HepG2 (cell line): ENCODE data around the gene PNKD. TPM values are rescaled to one million over a fixed set of nuclear protein-coding genes. Genes with fewer than 3 reads are reported as not detected.

Source experiments
- ATAC-seq: fragments of 200-7000 bp; cut with Tn5 transposase; 3 replicates; pipeline ENCODE4 v1.9.1; 2020; ENCODE audit warnings: mild to moderate bottlenecking, moderate library complexity
- BruUV-seq: library from RNA; stranded (reverse); fragments of 400-500 nt; replicated peaks from 2 replicates; lab custom pipeline; 2021; lab: Mats Ljungman, UMichigan
- CTCF ChIA-PET: fragments of 300-600 bp; formaldehyde crosslinking; extraction: SDS; loops from one replicate; lab custom pipeline; 2021; ENCODE audit warnings: low total read pairs, inconsistent platforms, low intra/inter-chr PET ratio; lab: Yijun Ruan, JAX
- POLR2A ChIA-PET: fragments of 350-600 bp; sonication (Branson Sonifier 250); formaldehyde crosslinking; loops from one replicate; lab custom pipeline; 2020; ENCODE audit warnings: antibody characterized with exemption, inconsistent platforms; lab: Yijun Ruan, JAX
- DNase-seq: peaks from one replicate; pipeline ENCODE4 v3.0.0-alpha.2; 2015; ENCODE audit warnings: low spot score
- FAIRE-seq: peaks from 3 replicates; lab custom pipeline; 2011; peaks lifted over from hg19 to GRCh38; lab: Jason Lieb, UNC
- H2AFZ ChIP-seq: one replicate; pipeline ENCODE4 v1.6.1; 2011; ENCODE audit warnings: low read length, inconsistent platforms
- H3K27ac ChIP-seq: fragments of 300-600 bp; 3 replicates; pipeline ENCODE4 v1.8.0; 2011; ENCODE audit warnings: mixed run types, mild to moderate bottlenecking, mixed read lengths, low read length, inconsistent platforms; ENCODE audit not compliant: insufficient read depth; ENCODE audit errors: extremely low read length
- H3K27me3 ChIP-seq, 2 experiments: fragments of 200-600 bp in 1 of 2; 2 replicates in 1 of 2; 3 replicates in 1 of 2; pipeline versions ENCODE4 v1.6.0 to v1.8.0; 2011; ENCODE audit warnings: low read length in 2 of 2, mild to moderate bottlenecking in 2 of 2, moderate library complexity in 2 of 2, inconsistent platforms in 1 of 2; ENCODE audit not compliant: insufficient read depth in 2 of 2, control insufficient read depth in 1 of 2
- H3K36me3 ChIP-seq, 2 experiments: fragments of 200-600 bp in 1 of 2; replicated peaks in 1 of 2; 2 replicates in 1 of 2; 3 replicates in 1 of 2; pipeline versions ENCODE4 v1.5.1 to v1.8.0; 2011; ENCODE audit warnings: low read length in 2 of 2, inconsistent platforms in 1 of 2; ENCODE audit not compliant: insufficient read depth in 2 of 2, control insufficient read depth in 1 of 2
- H3K4me1 ChIP-seq: 2 replicates; pipeline ENCODE4 v1.5.1; 2012; ENCODE audit warnings: low read length, inconsistent platforms; ENCODE audit not compliant: insufficient read depth
- H3K4me2 ChIP-seq: 2 replicates; pipeline ENCODE4 v1.6.0; 2011; ENCODE audit warnings: low read depth, low read length, inconsistent platforms
- H3K4me3 ChIP-seq, 3 experiments: fragments of 200-600 bp in 1 of 3; sonication (generic), shearing (Covaris generic) in 1 of 3; replicated peaks in 1 of 3; 2 replicates each; pipeline ENCODE4 v1.5.1; 2011 to 2016; ENCODE audit warnings: low read length in 3 of 3, inconsistent platforms in 2 of 3, low read depth in 2 of 3, mild to moderate bottlenecking in 2 of 3, control low read depth in 1 of 3, mixed read lengths in 1 of 3; ENCODE audit not compliant: insufficient read depth in 1 of 3
- H3K79me2 ChIP-seq: one replicate; pipeline ENCODE4 v1.6.1; 2011; ENCODE audit warnings: low read length, inconsistent platforms; ENCODE audit not compliant: insufficient read depth
- H3K9ac ChIP-seq: 2 replicates; pipeline ENCODE4 v1.6.0; 2011; ENCODE audit warnings: mild to moderate bottlenecking, low read depth, low read length, inconsistent platforms; ENCODE audit not compliant: insufficient read depth
- H3K9me3 ChIP-seq: 2 replicates; pipeline ENCODE4 v1.5.1; 2012; ENCODE audit warnings: mild to moderate bottlenecking, low read length
- H4K20me1 ChIP-seq: 2 replicates; pipeline ENCODE4 v1.6.0; 2011; ENCODE audit warnings: inconsistent platforms, mild to moderate bottlenecking, low read length, moderate library complexity; ENCODE audit not compliant: insufficient read depth
- NFAT5 ChIP-seq: sonication (generic); formaldehyde crosslinking; IDR thresholded peaks from 2 replicates; pipeline ENCODE4 v1.4.0; 2020; ENCODE audit warnings: missing genetic modification reagents
- RFXAP ChIP-seq: sonication (generic); formaldehyde crosslinking; IDR thresholded peaks from 2 replicates; pipeline ENCODE4 v1.4.0; 2020; ENCODE audit warnings: missing genetic modification reagents, borderline replicate concordance
- TBL1XR1 ChIP-seq: fragments of 150-350 bp; IDR thresholded peaks from 2 replicates; pipeline ENCODE4 v1.6.1; 2014; ENCODE audit warnings: borderline replicate concordance, low read length; ENCODE audit not compliant: partially characterized antibody
- ZBTB7A ChIP-seq: sonication (generic); formaldehyde crosslinking; IDR thresholded peaks from 2 replicates; pipeline ENCODE4 v1.8.0; 2022; ENCODE audit warnings: mild to moderate bottlenecking, missing genetic modification reagents
- ZKSCAN8 ChIP-seq: IDR thresholded peaks from 2 replicates; pipeline ENCODE4 v1.6.1; 2016; ENCODE audit warnings: borderline replicate concordance, missing genetic modification reagents, missing compliant biosample characterization
- ZNF629 ChIP-seq: sonication (generic); formaldehyde crosslinking; conservative IDR thresholded peaks from 2 replicates; pipeline ENCODE4 v1.5.0; 2020; ENCODE audit warnings: missing genetic modification reagents
- ZNF75D ChIP-seq: sonication (generic); formaldehyde crosslinking; IDR thresholded peaks from 2 replicates; pipeline ENCODE4 v1.8.1; 2023; ENCODE audit warnings: missing genetic modification reagents, mild to moderate bottlenecking, borderline replicate concordance
- ZNF883 ChIP-seq: sonication (generic); formaldehyde crosslinking; IDR thresholded peaks from 2 replicates; pipeline ENCODE4 v1.5.1; 2020; ENCODE audit warnings: mild to moderate bottlenecking, missing genetic modification reagents; ENCODE audit errors: not compliant biosample characterization
- WGBS: methylation state at CpG from one replicate; pipeline ENCODE4 v1.1.6; 2017; ENCODE audit warnings: low lambda C conversion rate; 5-methylcytosine and 5-hydroxymethylcytosine counted together
- in situ Hi-C: cut with HindIII; loops from 2 replicates; pipeline ENCODE4 v1.10.0; 2017; ENCODE audit warnings: low pct_unique_long_range_greater_than_20kb; ENCODE audit not compliant: extremely low pct_ligation_motif_present
- intact Hi-C: fragments of 100-400 bp; cut with micrococcal nuclease; formaldehyde crosslinking; loops from one replicate; pipeline ENCODE4 v1.10.0; 2022; ENCODE audit not compliant: unreplicated experiment
- polyA plus RNA-seq, 8 experiments: library from polyadenylated mRNA; depleted of rRNA in 3 of 8; stranded (reverse) in 7 of 8; unstranded in 1 of 8; fragments of >200 nt; fragmentation: Illumina TruSeq in 4 of 8; extraction: Trizol in 4 of 8; gene quantifications; 2 replicates each; pipeline versions ENCODE4 v1.2.1 to v1.2.3, GENCODE V29; 2011 to 2016; ENCODE audit warnings: low read depth in 4 of 8, missing spikeins in 1 of 8, mixed read lengths in 1 of 8; ENCODE audit not compliant: insufficient read depth in 1 of 8
- total RNA-seq, 5 experiments: library from RNA; depleted of rRNA; stranded (reverse); fragments of >200 nt; fragmentation: Illumina TruSeq; extraction: Trizol; gene quantifications; 2 replicates each; pipeline ENCODE4 v1.2.3, GENCODE V29; 2016; ENCODE audit warnings: low read depth in 1 of 5

PNKD gene
- total and polyA plus RNA-seq, 2 of the 13 experiments (the other 11 are each of a cell fraction or from before 2014, with no cell fraction given), result 55.9 to 80.4 TPM

- TF ChIP-seq TBL1XR1, result no peak
- no peak for TF ChIP-seq ZNF629
Measured at GRCh38 chr2:218262631-218263586, 7.4 kb upstream of the PNKD start (continued).

DNA sequence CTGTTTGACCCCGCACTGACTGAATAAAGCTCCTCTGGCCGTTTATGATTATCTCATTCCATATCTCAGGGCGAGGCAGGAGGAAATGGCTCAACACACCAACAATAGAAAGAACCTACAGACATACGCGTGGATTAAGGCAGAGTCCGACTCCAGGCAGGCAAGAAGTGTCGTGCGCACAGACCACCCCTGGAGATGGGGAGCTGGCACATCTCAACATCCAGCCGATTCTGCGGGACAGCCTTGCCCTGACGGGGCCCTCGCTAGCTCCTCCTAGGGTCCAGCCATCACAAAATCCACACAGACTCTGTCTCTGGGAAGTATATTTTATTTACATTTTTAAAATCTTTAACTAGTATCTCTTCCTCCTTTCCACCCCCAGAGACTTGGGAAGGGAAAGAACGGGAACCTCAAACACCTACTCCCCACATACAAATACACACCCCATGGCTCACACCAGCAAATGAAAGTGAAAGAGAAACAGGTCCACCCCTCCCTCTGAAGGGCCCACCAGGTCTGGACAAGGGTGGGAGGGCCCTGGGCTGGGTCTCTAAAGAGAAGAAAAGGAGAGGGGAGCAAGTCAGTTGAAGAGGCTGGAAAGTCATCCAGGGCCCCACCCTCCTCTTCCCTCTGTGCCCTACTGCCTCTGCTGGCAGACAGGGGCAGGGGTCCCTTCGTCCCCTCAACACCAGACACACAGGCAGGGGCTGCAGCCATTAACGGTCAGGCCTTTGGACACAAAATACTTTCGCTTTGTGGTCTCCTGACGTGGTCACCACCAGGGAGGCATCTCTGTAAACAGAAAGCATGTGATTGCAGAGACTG, 6.3 kb upstream of the PNKD start:
- Histone ChIP-seq H3K9ac (peak overlapping the region; percentile 25; the same call in 1 of the 2 replicates), H3K79me2 (peaks cover under 1% of the 10 kb centered on the region), H3K27ac (peak overlapping the region; percentile 56), H2AFZ (no peak overlapping the region), H4K20me1 (no peaks in the 10 kb centered on the region), H3K27me3 (no peaks in the 10 kb centered on the region), H3K4me2 (peak overlapping the region; percentile 52), H3K4me3 (peak overlapping the region in 1 of 3 experiments; percentile 22; a peak in 2 of 6 replicates), H3K36me3 (peaks cover 19 to 40% of the 10 kb centered on the region in 2 experiments), H3K4me1 (peaks cover 77% of the 10 kb centered on the region), H3K9me3 (no peaks in the 10 kb centered on the region)
- DNase-seq, result no peak
- WGBS, result 87% methylated on average over 17 of the region's 17 CpGs
- BruUV-seq, result no TSS peak
- TF ChIP-seq ZNF75D (CRISPR knock-in tag) (peak; percentile 28; the same call in 1 of the 2 replicates), ZBTB7A (CRISPR knock-in tag) (0 out of 2 replicates have a peak, but pooled peaks have one; percentile 3), RFXAP (CRISPR knock-in tag) (no peak), NFAT5 (CRISPR knock-in tag) (no peak), ZKSCAN8 (CRISPR knock-in tag) (0 out of 2 replicates have a peak, but pooled peaks have one; percentile 0), ZNF883 (CRISPR knock-in tag) (peak; percentile 21)
- in situ Hi-C loops (no loop called here), intact Hi-C loops (no loop called here)
- no peak; the same call in 2 of the 3 replicates for ATAC-seq
- no peak for FAIRE-seq
- POLR2A ChIA-PET, result interaction anchor here (1.3 kb wide), 1 partner anchor 19 kb away, joined by 4 read pairs; no protein-coding TSS in a partner anchor
- CTCF ChIA-PET, result no interaction called here
